Brain pericyte (primary cell): ENCODE results near the gene NUDT22.
A peak's percentile ranks its signal among the peaks of the same experiment; 100 is the strongest.

Source experiments
- DNase-seq: peaks from one replicate; pipeline ENCODE4 v3.0.0-alpha.2; 2012; ENCODE audit warnings: low read depth, low spot score

The NUDT22 gene

DNA sequence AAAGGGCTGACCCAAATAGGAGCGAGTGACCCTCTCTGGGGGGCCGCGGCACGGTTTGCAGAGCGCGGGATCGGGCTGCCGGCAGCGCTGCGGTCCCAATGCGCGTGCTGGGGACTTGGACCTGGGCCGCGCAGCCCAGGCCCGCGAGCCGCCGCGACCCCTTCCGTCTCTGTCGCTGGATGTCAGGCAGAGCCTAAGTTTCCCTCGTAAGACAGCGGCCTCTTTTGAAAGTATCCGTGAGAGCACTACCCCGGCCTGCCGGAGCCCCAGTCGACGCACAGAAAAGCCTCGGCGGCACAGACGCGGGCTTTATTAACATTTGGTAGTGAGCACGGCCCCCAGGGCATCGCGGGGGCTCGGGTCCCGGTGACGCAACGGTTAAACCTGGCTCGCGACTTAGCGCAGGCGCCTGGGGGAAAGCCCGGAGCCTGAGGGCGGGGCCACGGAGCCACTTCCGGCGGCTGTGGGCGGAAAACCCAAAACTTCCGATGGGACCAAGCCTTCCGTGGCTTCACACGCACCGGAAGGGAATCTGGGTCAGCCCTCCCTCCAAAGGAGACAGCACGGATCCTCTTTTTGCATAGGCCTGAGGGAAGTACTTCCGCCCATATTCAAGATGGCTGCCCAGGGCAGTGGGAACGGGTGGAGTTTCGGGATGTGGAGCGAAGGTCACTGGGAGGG is 43.6 kb downstream of the NUDT22 start:
- DNase-seq, result peak; percentile 99

DNA sequence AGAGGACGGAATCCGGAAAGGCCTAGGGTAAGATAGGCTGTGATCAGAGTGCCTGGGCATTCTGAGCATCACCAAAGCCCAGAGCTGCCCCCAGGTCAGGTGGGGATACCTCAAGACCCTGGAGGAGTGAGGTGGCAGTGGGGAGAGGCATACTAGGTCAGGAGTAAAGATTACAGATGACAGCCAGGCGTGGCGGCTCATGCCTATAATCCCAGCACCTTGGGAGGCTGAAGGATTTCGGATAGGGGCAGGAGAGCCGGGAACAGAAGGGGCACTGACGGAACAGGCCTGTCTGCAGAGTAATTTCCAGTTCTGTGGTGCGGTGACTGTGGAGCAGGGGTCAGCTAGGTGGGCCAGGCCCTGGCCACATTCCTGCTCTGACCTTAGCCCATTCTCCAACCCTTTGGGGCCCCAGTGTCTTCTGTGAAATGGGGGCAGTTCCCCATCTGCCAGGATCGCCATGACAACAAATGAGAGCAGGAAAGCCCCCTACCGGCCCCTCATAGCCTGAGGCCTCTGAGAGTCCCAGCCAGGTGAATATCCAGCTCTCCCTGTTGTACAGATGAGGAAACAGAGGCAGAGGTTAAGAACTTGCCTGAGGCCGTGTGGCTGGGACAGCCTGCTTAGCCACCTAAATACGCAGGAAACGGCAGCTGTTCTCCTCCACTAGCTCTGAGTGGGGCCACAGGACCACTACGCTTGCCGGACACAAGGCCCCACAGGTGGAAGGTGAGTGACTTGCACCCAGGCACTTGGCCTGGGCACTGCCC is 49.1 kb downstream of the NUDT22 start:
- DNase-seq, result no peak

DNA sequence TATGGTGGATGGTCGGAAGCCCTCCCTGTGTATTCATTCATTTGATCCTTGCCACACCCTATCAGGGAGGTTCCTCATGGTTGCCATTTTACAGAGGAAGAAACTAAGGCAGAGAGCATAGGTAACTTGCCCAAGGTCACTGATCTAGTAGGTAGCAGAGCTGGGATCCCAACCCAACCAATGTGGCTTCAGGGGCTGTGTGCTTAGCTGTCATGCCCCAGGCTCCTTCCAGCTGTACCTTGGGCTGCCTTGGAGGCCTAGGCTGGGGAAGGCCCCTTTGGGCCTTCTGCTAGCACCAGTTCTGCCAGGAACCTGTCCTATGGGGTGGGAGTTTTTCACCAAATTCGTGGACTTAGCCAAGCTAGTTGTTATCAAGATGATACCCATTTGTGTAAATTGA is 49.8 kb downstream of the NUDT22 start:
- DNase-seq, result no peak

DNA sequence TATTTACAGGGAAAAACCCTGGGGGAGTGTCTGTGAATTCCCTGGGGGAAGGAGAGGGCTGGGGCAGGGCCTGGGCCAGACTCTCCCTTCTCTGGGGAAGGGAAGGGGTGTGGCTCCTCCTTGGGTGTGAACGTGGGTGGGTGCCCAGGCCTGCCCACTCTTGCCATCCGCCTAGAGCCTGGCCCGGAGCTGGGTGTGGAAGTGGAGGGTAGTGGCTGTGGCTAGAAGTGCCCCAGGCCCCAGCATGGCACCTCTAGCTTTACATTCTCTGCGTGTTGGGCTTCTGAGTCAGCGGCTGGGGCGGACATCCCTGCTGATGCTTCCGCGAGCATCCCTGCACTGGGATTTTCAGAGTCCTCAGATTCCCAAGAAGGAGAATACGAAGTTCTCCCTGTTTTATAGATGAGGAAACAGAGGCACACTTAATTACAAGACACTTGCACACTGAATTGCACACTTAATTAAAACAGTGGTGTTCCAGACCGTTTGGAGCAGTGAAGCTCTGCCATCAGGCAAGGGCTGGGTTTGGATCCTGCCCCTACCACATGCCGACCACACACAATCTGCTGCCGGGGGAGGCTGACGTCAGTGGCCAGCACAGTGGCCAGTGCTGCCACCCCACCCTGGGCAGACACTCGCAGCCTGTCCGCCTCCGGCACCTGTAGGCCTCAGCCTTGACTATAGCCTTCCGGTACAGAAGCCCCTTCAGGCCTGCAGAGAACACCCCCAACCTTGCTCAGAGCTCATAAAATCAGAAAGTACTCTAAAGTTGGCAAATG is 50.8 kb downstream of the NUDT22 start:
- DNase-seq, result no peak

DNA sequence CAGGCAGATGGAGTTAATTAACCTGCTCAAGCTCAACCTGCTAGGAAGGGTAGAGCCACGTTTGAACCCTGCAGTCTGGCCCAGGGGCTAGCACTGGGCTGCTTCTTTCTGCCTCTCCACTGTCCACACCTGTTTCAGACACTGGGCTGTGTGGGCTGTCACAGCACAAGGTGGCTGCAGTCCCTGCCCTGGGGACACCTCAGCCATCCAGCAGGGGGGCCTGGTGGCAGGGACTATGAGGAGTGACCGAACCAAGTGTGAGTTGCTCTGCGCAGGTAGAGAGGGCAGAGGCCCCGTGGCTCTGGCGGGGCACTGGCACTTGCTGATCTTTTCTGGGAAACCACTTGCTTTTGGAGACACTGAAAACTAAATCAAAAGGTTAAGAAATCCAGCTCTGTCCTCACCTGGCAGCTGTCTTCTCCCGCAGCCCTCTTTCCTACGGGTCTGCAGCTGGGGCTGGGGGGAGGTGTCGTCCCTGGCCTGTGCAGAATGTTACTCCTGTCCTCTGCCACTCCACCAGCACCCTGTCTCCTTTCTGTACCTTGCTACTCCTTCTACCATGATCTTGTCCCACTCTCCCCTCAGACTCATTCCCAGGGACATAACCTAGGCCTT is 52.6 kb downstream of the NUDT22 start:
- DNase-seq, result no peak
